Central memory CD8-positive, alpha-beta T cell (primary cell): Measurements from ENCODE around the gene IL1B.

Experiments used
- ATAC-seq: fragments of 150-1000 bp; cut with Tn5 transposase; replicated peaks from 2 replicates; pipeline ENCODE4 v1.10.0; 2022; ENCODE audit warnings: mild to moderate bottlenecking, moderate FRiP score, moderate number of reproducible peaks; ENCODE audit not compliant: poor library complexity, severe bottlenecking; ENCODE audit errors: extremely low read depth
- DNase-seq, 2 donors: peaks; one replicate each; pipeline ENCODE4 v3.0.0; 2021; ENCODE audit warnings: low spot score in 2 of 2
- H3K27ac Mint-ChIP-seq: one replicate; pipeline ENCODE4 v1.8.0; 2022; ENCODE audit warnings: low read depth, mild to moderate bottlenecking, moderate library complexity, mixed read lengths
- H3K27me3 Mint-ChIP-seq: one replicate; pipeline ENCODE4 v1.8.0; 2022; ENCODE audit warnings: mixed read lengths
- H3K36me3 Mint-ChIP-seq: one replicate; pipeline ENCODE4 v1.8.0; 2022; ENCODE audit warnings: mild to moderate bottlenecking, moderate library complexity, mixed read lengths; ENCODE audit not compliant: insufficient read depth
- H3K4me1 Mint-ChIP-seq: one replicate; pipeline ENCODE4 v1.8.0; 2022; ENCODE audit warnings: mixed read lengths
- H3K4me3 Mint-ChIP-seq: one replicate; pipeline ENCODE4 v1.8.0; 2022; ENCODE audit warnings: mild to moderate bottlenecking, moderate library complexity, mixed read lengths
- H3K9me3 Mint-ChIP-seq: one replicate; pipeline ENCODE4 v1.8.0; 2022; ENCODE audit warnings: mixed read lengths

The IL1B gene

GRCh38 chr2:112821142-112821541, 15.4 kb downstream of the IL1B start:
- Mint-ChIP-seq H3K4me3 (no peak overlapping the region), H3K27me3 (no peaks in the 10 kb centered on the region), H3K27ac (no peak overlapping the region), H3K36me3 (no peaks in the 10 kb centered on the region), H3K4me1 (peaks cover 16% of the 10 kb centered on the region), H3K9me3 (no peaks in the 10 kb centered on the region)
- peak; percentile 65 for ATAC-seq
- DNase-seq, result no peak

GRCh38 chr2:112820343-112820742, 16.2 kb downstream of the IL1B start:
- peaks cover 16% of the 10 kb centered on the region for H3K4me1 Mint-ChIP-seq
- no peaks in the 10 kb centered on the region for H3K27me3 Mint-ChIP-seq
- H3K27ac Mint-ChIP-seq, result no peak overlapping the region
- ATAC-seq, result no peak
- DNase-seq, result no peak
- H3K9me3 Mint-ChIP-seq, result no peaks in the 10 kb centered on the region
- H3K36me3 Mint-ChIP-seq, result no peaks in the 10 kb centered on the region
- no peak overlapping the region for H3K4me3 Mint-ChIP-seq

GRCh38 chr2:112819081-112819480, 17.5 kb downstream of the IL1B start:
- Mint-ChIP-seq H3K9me3 (no peaks in the 10 kb centered on the region), H3K4me3 (no peak overlapping the region), H3K27ac (no peak overlapping the region), H3K36me3 (no peaks in the 10 kb centered on the region), H3K27me3 (no peaks in the 10 kb centered on the region), H3K4me1 (peaks cover 16% of the 10 kb centered on the region)
- DNase-seq (no peak), ATAC-seq (no peak)

GRCh38 chr2:112818094-112818902, 18.3 kb downstream of the IL1B start:
- Mint-ChIP-seq H3K27ac (no peak overlapping the region), H3K4me1 (peaks cover 16% of the 10 kb centered on the region), H3K27me3 (no peaks in the 10 kb centered on the region), H3K9me3 (no peaks in the 10 kb centered on the region), H3K4me3 (no peak overlapping the region), H3K36me3 (no peaks in the 10 kb centered on the region)
- DNase-seq, result no peak
- ATAC-seq, result no peak

GRCh38 chr2:112817082-112817689, 19.4 kb downstream of the IL1B start:
- DNase-seq, result no peak
- ATAC-seq, result no peak
- Mint-ChIP-seq H3K27ac (no peak overlapping the region), H3K36me3 (no peaks in the 10 kb centered on the region), H3K27me3 (no peaks in the 10 kb centered on the region), H3K4me3 (no peak overlapping the region), H3K4me1 (peaks cover 11% of the 10 kb centered on the region), H3K9me3 (no peaks in the 10 kb centered on the region)

GRCh38 chr2:112814278-112814677, 22.3 kb downstream of the IL1B start:
- ATAC-seq (no peak), DNase-seq (no peak)
- Mint-ChIP-seq H3K27ac (no peak overlapping the region), H3K4me3 (no peak overlapping the region), H3K4me1 (peaks cover 11% of the 10 kb centered on the region), H3K9me3 (no peaks in the 10 kb centered on the region), H3K36me3 (no peaks in the 10 kb centered on the region), H3K27me3 (no peaks in the 10 kb centered on the region)

GRCh38 chr2:112813280-112813966, 23.2 kb downstream of the IL1B start:
- H3K27ac Mint-ChIP-seq, result no peak overlapping the region
- H3K36me3 Mint-ChIP-seq, result no peaks in the 10 kb centered on the region
- DNase-seq (no peak), ATAC-seq (no peak)
- no peaks in the 10 kb centered on the region for H3K27me3 Mint-ChIP-seq
- H3K4me1 Mint-ChIP-seq, result peaks cover 11% of the 10 kb centered on the region
- no peak overlapping the region for H3K4me3 Mint-ChIP-seq
- no peaks in the 10 kb centered on the region for H3K9me3 Mint-ChIP-seq

- Mint-ChIP-seq H3K27me3 (no peaks in the 10 kb centered on the region), H3K4me3 (no peak overlapping the region), H3K27ac (no peak overlapping the region), H3K36me3 (no peaks in the 10 kb centered on the region), H3K9me3 (peaks cover 2% of the 10 kb centered on the region), H3K4me1 (peaks cover 11% of the 10 kb centered on the region)
- DNase-seq (no peak), ATAC-seq (no peak)
Observed at GRCh38 chr2:112812318-112813267, 24.0 kb downstream of the IL1B start.

- H3K9me3 Mint-ChIP-seq, result peaks cover 5% of the 10 kb centered on the region
- peaks cover 11% of the 10 kb centered on the region for H3K4me1 Mint-ChIP-seq
- H3K4me3 Mint-ChIP-seq, result no peak overlapping the region
- no peak for DNase-seq
- no peak for ATAC-seq
- H3K27me3 Mint-ChIP-seq, result no peaks in the 10 kb centered on the region
- peak overlapping the region; percentile 26 for H3K27ac Mint-ChIP-seq
- no peaks in the 10 kb centered on the region for H3K36me3 Mint-ChIP-seq
Observed at GRCh38 chr2:112811841-112812306, 24.7 kb downstream of the IL1B start.

- no peak for ATAC-seq
- no peaks in the 10 kb centered on the region for H3K27me3 Mint-ChIP-seq
- peaks cover 11% of the 10 kb centered on the region for H3K4me1 Mint-ChIP-seq
- no peak for DNase-seq
- peak overlapping the region; percentile 26 for H3K27ac Mint-ChIP-seq
- no peak overlapping the region for H3K4me3 Mint-ChIP-seq
- H3K36me3 Mint-ChIP-seq, result no peaks in the 10 kb centered on the region
- peaks cover 5% of the 10 kb centered on the region for H3K9me3 Mint-ChIP-seq
Observed at GRCh38 chr2:112811276-112811831, 25.2 kb downstream of the IL1B start.

GRCh38 chr2:112809112-112809511, 27.5 kb downstream of the IL1B start:
- DNase-seq, result no peak
- ATAC-seq, result no peak
- Mint-ChIP-seq H3K9me3 (peaks cover 5% of the 10 kb centered on the region), H3K4me1 (peaks cover 17% of the 10 kb centered on the region), H3K27me3 (no peaks in the 10 kb centered on the region), H3K4me3 (no peak overlapping the region), H3K27ac (no peak overlapping the region), H3K36me3 (no peaks in the 10 kb centered on the region)
